Amygdala (tissue), 56 donors: ENCODE results near the gene KRTAP6-2.

Experiments
- DNase-seq, 56 donors: peaks; one replicate each; lab custom pipeline; 2025; lab: John Stamatoyannopoulos, UW

Gene KRTAP6-2

DNA sequence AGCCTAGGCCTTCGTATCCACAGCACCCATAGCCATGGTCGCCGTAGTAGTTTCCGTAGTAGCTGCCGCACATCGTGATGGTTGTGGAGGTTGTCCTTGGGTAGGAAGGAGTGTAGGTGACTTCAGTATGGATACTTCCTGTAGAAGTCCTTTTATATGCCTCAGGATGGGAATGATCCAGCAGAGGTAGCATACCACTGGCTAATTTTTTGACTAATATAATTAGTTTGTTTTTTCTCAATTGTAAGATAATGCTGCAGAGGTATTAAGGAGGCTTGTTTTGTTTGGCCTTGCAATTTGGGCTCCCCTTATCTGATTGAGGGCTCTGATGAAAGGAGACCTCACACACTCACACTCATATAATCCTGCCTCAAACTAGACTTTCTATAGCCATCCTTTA is at the start of gene KRTAP6-2:
TSS of gene KRTAP6-2 (minus strand) at position 101 of the 400 bp plus-strand sequence. CDS start at position 73, 28 bp downstream.
- DNase-seq: no peak

- DNase-seq: no peak
Observed at GRCh38 chr21:30646904-30647414, 48.3 kb upstream of the KRTAP6-2 start.

DNA sequence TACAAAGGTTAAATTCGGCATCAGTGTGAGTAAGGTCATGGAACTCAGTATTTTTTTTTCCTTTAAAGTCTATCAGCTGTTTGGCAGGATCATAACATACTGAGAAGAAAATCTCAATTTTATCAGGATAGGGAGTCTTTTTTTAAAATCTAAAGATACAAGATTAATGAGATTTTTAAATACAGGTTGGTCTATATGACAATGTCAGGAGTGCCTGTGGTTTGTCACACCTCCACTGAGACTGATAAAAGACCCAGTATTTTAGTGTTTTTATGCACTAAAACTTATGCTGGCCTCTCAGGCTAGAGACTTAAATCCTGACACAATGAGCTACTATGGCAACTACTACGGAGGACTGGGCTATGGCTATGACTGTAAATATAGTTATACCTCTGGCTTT is 43.9 kb upstream of the KRTAP6-2 start, which contains the start of gene KRTAP20-3:
TSS of gene KRTAP20-3 (plus strand) at position 301 of the 400 bp plus-strand sequence.
- DNase-seq: no peak

GRCh38 chr21:30638686-30639085 is 40.0 kb upstream of the KRTAP6-2 start:
- no peak for DNase-seq

DNA sequence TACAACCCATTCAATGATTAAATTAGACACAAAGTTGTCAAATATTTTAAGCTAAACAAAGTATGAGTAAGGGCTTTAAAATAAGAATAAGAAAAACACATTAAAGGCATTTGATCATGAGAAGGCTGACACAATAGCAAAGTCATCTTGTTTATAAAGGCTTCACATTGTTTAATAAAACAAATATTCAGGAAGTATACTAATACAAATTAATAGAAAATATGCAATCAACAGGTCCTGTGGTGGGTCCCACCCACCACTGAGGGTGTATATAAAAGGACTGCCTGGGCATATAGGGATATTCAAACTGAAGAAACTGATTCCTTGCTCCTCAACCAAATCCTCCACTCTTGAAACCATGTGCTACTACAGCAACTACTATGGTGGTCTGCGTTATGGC is 36.2 kb upstream of the KRTAP6-2 start, which contains the start of gene KRTAP20-2:
TSS of gene KRTAP20-2 (plus strand) at position 301 of the 400 bp plus-strand sequence. CDS start at position 359, 58 bp downstream.
- DNase-seq: no peak

GRCh38 chr21:30629200-30629599 is 30.5 kb upstream of the KRTAP6-2 start:
- DNase-seq: no peak

DNA sequence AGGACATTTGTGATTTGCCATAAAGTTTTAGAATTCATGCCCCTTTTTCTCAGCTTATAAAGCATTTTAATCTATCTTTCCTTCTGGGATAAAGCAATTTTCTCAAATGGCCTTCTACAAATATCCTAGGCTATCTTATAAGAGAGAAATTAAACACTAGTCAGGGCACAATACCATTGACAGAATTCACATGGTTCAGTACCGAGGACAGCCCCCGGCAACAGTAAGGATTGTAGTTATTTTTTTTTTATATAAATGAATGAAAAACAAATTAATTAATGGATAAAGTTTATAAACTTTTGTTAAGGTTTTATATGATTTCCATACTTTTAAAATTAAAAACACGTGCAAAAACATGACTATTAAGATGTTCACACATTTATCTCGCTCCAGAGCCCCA is 29.4 kb upstream of the KRTAP6-2 start:
- DNase-seq: no peak

GRCh38 chr21:30625449-30626165 is 26.9 kb upstream of the KRTAP6-2 start:
- no peak for DNase-seq

GRCh38 chr21:30623362-30623761 is 24.7 kb upstream of the KRTAP6-2 start:
- no peak for DNase-seq

DNA sequence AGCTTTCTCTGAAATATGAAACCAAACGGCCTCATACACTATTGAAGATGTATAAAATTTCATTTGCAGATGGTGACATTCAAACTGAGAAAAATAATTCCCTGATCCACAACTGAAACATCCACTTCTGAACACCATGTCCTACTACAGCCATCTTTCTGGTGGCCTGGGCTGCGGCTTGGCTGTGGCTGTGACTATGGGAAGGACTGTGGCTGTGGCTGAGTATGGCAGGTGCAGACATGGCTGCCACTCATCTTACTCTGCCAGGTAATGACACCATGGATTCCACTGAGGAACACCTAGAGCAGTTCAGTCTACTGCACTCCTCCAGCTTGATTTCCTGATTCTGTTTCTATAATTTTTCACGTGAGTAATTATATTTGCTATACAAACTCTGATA is 21.8 kb upstream of the KRTAP6-2 start, which contains the start of gene KRTAP20-4:
TSS of gene KRTAP20-4 (plus strand) at position 106 of the 400 bp plus-strand sequence.
- no peak for DNase-seq

GRCh38 chr21:30620080-30620479 is 21.4 kb upstream of the KRTAP6-2 start:
- no peak for DNase-seq

- no peak for DNase-seq
Observed at GRCh38 chr21:30616125-30616524, 17.4 kb upstream of the KRTAP6-2 start, which contains the start of gene KRTAP20-1. Gene KRTAP20-1 (plus strand): TSS chr21:30616425. CDS start chr21:30616455, 30 bp downstream.

GRCh38 chr21:30615199-30615598 is 16.5 kb upstream of the KRTAP6-2 start:
- no peak for DNase-seq

GRCh38 chr21:30613836-30614235 is 15.1 kb upstream of the KRTAP6-2 start, which contains the start of gene KRTAP6-1:
Gene KRTAP6-1 (minus strand): TSS chr21:30613930. CDS start chr21:30613904, 26 bp downstream.
- no peak for DNase-seq

DNA sequence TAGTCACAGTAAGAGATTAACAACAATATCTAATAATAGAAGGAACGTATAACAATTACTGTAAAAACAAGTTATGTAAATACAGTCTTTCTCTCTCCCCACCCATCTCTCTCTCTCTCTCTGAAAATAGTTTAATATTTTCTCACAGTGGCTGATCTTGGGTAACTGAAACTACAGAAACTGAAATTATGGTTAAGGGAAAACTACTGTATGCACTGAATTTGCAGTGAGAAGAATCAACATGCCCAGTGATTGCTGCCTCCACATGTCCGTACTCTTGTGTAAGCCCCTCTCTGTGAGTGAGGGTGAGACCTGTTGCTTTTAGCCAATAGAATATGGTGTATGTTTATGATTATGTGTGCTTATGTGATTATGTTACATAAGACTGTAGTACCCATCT is 13.4 kb upstream of the KRTAP6-2 start:
- DNase-seq: no peak

DNA sequence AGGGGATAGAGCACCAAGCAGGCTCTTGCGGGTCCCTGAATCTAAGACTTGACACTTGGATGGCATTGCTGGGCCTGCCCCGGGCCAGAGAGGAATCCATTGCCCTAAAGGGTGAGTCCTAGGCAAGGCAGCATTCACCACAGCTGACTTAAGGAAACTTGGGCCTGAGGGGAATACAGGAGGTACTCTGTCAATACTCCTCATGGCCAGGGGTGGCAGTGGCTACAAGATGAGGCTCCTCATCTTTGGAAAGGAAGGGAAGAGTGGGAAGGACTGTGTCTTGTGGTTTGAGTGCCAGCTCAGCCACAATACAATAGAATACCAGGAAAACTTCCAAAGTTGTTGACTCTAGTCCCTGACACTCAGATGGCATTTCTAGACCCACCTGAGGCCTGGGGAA is 7.3 kb upstream of the KRTAP6-2 start:
- DNase-seq: no peak

DNA sequence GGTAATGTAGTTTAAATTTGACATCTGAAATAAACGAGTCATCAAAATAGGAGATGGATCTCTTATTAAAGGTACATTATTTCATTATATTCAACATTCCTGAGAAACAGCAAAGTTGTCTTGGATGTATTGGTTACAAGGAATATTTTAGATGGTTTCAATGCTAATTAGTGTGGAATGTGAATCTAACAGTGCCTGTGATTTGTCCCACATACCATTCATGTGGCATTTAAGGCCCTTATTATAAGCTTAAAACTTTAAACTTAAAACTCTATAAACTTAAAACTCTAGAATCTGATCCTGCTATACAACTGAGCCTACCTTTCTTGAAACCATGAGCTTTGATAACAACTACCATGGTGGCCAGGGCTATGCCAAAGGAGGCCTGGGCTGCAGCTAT is 2.1 kb upstream of the KRTAP6-2 start, which contains the start of gene KRTAP22-1:
TSS of gene KRTAP22-1 (plus strand) at position 301 of the 400 bp plus-strand sequence.
- no peak for DNase-seq

- no peak for DNase-seq
Observed at GRCh38 chr21:30592140-30592539, 6.6 kb downstream of the KRTAP6-2 start, which contains the start of gene KRTAP6-3. Gene KRTAP6-3 (plus strand): TSS chr21:30592440. CDS start chr21:30592446, 6 bp downstream.

DNA sequence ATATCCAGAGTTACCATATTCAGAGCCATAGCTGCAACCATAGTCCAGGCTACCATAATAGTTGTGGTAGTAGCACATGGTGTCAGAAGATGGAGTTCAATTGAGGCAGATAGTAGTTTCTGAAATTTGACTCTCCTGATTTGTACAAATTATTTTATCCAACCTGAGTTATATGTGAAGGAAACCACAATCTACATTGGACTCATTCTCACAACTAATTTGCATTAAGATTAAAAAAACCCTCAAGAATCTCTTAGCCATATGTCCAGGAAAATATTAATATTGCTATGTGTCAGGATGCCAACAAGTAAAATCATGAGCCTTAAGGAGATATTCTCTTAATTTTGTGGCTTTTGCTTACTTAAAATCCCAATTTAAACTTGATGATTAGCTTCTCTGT is 8.4 kb downstream of the KRTAP6-2 start, which contains the start of gene KRTAP22-2:
TSS of gene KRTAP22-2 (minus strand) at position 101 of the 400 bp plus-strand sequence.
- no peak for DNase-seq

GRCh38 chr21:30582870-30583269 is 15.8 kb downstream of the KRTAP6-2 start:
- no peak for DNase-seq

- no peak for DNase-seq
Observed at GRCh38 chr21:30580132-30580531, 18.6 kb downstream of the KRTAP6-2 start.
